HCT116 (cell line): ENCODE measurements around the gene FGFRL1.

ENCODE experiments used
- ATF3 ChIP-seq: IDR thresholded peaks from 2 replicates; pipeline ENCODE4 v1.6.1; 2012
- CEBPB ChIP-seq: IDR thresholded peaks from 2 replicates; pipeline ENCODE4 v1.6.1; 2012; ENCODE audit warnings: low read depth
- CTCF ChIP-seq, 3 experiments: fragments of 200-600 bp in 1 of 3; sonication (generic) in 1 of 3; IDR thresholded peaks in 2 of 3; conservative IDR thresholded peaks in 1 of 3; 2 replicates each; pipeline ENCODE4 v1.5.1; 2012 to 2017; ENCODE audit warnings: low read depth in 2 of 3, low read length in 2 of 3, antibody characterized with exemption in 1 of 3, borderline replicate concordance in 1 of 3, control low read depth in 1 of 3, mild to moderate bottlenecking in 1 of 3, mixed read lengths in 1 of 3, mixed run types in 1 of 3, moderate library complexity in 1 of 3; ENCODE audit not compliant: insufficient read depth in 1 of 3
- EZH2 ChIP-seq: fragments of 200-600 bp; sonication (generic); IDR thresholded peaks from 2 replicates; pipeline ENCODE4 v1.6.1; 2017; ENCODE audit warnings: antibody characterized with exemption, mixed run types
- EZH2phosphoT487 ChIP-seq: fragments of 200-600 bp; IDR thresholded peaks from 2 replicates; pipeline ENCODE4 v1.6.1; 2018; ENCODE audit warnings: antibody characterized with exemption, borderline replicate concordance
- JUND ChIP-seq: IDR thresholded peaks from 2 replicates; pipeline ENCODE4 v1.6.1; 2012
- MAX ChIP-seq: IDR thresholded peaks from 2 replicates; pipeline ENCODE4 v1.6.1; 2012
- POLR2A ChIP-seq: IDR thresholded peaks from 2 replicates; pipeline ENCODE4 v1.7.0; 2011; ENCODE audit warnings: borderline replicate concordance; ENCODE audit not compliant: insufficient read depth, insufficient read length; ENCODE audit errors: extremely low read depth
- POLR2AphosphoS5 ChIP-seq: IDR thresholded peaks from 2 replicates; pipeline ENCODE4 v1.6.1; 2011; ENCODE audit warnings: mild to moderate bottlenecking, low read depth, low read length, moderate library complexity
- REST ChIP-seq: IDR thresholded peaks from 2 replicates; pipeline ENCODE4 v1.6.1; 2012; ENCODE audit warnings: low read depth
- SP1 ChIP-seq: IDR thresholded peaks from 2 replicates; pipeline ENCODE4 v1.6.1; 2012; ENCODE audit warnings: low read depth
- YY1 ChIP-seq: IDR thresholded peaks from 2 replicates; pipeline ENCODE4 v1.6.1; 2011; ENCODE audit warnings: low read length, low read depth, moderate library complexity, mild to moderate bottlenecking; ENCODE audit not compliant: insufficient replicate concordance; ENCODE audit errors: extremely low read depth
- ZNF274 ChIP-seq: fragments of 200-500 bp; sonication (Bioruptor generic); IDR thresholded peaks from 2 replicates; pipeline ENCODE4 v1.6.1; 2014; ENCODE audit warnings: mild to moderate bottlenecking, low read depth, low read length, inconsistent platforms

DNA sequence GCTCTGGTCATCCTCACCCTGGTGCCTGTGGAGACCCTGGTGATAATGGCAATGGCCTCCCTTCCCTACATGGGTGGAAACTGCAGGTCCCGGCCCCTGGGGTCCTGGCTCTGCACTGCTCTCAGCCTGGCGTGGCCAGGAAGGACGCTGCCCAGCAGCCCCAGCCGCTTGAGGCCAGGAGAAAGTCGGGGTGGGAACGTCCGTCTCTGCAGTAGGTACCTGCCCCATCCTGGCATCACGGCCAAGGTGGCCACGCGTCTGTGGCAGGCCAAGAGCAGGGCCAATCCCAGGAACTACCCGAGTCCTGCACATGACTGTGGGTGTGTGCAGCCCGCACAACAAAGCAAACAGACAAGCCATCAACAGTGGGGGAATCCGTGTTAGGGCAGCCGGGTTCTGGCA is 33.8 kb downstream of the FGFRL1 start:
- TF ChIP-seq ZNF274, result no peak
- TF ChIP-seq POLR2AphosphoS5, result no peak; the same call in 1 of the 2 replicates
- TF ChIP-seq EZH2, result no peak
- TF ChIP-seq CTCF (IDR thresholded peaks at IDR 0.05 in 2 of 3, conservative IDR thresholded peaks at IDR 0.05 in 1 of 3; ENCODE audit: borderline replicate concordance in 1 of 3, insufficient read depth in 1 of 3, low read depth in 2 of 3, low read length in 2 of 3), result no peak
- TF ChIP-seq REST, result no peak
- TF ChIP-seq ATF3, result no peak
- TF ChIP-seq POLR2A, result no peak
- TF ChIP-seq YY1, result no peak
- no peak for TF ChIP-seq CEBPB
- no peak for TF ChIP-seq SP1
- no peak for TF ChIP-seq JUND
- no peak for TF ChIP-seq MAX
- TF ChIP-seq EZH2phosphoT487, result no peak
